GM19025 (cell line): ENCODE data around the gene CA9.

Experiments
- ATAC-seq: cut with Tn5 transposase; IDR thresholded peaks from one replicate; pipeline ENCODE4 v1.9.1; 2021; ENCODE audit warnings: mild to moderate bottlenecking, low read depth, moderate library complexity; ENCODE audit not compliant: unreplicated experiment

CA9 gene

GRCh38 chr9:35674025-35674361 is 265 bp downstream of the CA9 start:
- ATAC-seq, result no peak

GRCh38 chr9:35675204-35675603 is 1.5 kb downstream of the CA9 start:
- ATAC-seq, result no peak

- ATAC-seq, result no peak
Observed at GRCh38 chr9:35675732-35676392, 2.1 kb downstream of the CA9 start.

- ATAC-seq, result no peak
Observed at GRCh38 chr9:35679091-35679490, 5.4 kb downstream of the CA9 start.

DNA sequence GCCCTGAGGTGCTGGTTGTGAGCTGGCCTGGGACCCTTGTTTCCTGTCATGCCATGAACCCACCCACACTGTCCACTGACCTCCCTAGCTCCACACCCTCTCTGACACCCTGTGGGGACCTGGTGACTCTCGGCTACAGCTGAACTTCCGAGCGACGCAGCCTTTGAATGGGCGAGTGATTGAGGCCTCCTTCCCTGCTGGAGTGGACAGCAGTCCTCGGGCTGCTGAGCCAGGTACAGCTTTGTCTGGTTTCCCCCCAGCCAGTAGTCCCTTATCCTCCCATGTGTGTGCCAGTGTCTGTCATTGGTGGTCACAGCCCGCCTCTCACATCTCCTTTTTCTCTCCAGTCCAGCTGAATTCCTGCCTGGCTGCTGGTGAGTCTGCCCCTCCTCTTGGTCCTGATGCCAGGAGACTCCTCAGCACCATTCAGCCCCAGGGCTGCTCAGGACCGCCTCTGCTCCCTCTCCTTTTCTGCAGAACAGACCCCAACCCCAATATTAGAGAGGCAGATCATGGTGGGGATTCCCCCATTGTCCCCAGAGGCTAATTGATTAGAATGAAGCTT is 6.1 kb downstream of the CA9 start:
- ATAC-seq, result no peak

DNA sequence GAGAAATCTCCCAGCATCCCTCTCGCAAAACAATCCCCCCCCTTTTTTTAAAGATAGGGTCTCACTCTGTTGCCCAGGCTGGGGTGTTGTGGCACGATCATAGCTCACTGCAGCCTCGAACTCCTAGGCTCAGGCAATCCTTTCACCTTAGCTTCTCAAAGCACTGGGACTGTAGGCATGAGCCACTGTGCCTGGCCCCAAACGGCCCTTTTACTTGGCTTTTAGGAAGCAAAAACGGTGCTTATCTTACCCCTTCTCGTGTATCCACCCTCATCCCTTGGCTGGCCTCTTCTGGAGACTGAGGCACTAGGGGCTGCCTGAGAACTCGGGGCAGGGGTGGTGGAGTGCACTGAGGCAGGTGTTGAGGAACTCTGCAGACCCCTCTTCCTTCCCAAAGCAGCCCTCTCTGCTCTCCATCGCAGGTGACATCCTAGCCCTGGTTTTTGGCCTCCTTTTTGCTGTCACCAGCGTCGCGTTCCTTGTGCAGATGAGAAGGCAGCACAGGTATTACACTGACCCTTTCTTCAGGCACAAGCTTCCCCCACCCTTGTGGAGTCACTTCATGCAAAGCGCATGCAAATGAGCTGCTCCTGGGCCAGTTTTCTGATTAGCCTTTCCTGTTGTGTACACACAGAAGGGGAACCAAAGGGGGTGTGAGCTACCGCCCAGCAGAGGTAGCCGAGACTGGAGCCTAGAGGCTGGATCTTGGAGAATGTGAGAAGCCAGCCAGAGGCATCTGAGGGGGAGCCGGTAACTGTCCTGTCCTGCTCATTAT is 6.8 kb downstream of the CA9 start:
- ATAC-seq, result no peak

- ATAC-seq, result no peak
Observed at GRCh38 chr9:35681341-35682002, 7.7 kb downstream of the CA9 start.

DNA sequence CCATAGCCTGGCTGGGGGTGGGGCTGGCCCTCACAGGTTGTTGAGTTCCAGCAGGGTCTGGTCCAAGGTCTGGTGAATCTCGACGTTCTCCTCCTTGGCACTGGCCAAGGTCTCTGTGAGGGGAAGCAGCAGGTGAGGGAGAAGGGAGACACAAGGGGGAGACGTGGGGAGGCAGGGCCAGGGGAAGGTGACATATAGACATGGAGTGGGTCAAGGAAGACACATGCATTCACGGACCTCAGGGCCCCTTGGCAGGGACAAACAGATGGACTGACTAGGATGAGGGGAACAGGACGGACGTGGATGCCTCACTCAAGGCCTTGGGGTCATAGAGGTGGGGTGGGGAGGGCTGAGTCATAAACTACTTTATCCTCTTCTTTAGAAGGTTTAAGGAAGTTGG is 8.3 kb downstream of the CA9 start:
- ATAC-seq, result no peak

DNA sequence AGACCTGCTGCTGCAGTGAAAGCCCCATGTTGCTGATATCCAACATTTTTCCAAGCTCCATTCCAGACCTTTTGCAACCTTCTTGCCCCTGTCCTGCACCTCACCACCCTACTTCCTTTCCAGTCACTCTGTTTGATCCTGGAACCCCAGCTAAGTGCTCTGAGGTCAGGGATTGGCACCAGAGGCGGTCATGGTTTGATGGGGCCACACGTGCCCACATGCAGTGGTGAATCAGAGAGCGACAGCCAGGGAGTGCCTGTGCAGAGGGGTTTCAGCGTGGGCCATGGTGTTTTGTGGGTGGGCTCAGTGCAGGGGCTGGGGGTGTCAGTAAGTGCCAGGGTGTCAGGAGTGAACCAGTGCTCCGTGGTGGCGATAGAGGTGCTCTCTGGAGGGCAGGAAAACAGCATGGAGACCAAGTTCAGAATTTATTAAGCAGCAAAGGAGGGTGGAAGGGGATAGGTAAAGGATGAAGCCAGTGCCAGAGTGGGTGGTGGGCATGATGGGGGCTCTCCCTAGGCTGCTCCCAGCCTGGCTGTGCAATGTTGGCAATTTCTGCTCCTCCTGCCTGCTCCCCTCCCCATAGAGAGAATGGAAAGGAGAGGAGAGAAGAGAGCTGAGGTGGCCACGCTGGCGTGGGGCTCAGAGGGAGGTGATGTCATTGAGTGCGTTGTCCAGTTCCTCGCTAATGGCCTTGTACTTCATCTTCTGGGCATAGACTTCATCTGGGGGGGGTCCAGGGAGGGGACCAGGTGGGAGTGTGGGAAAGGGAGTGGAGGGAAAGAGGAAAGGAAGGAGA is 9.0 kb downstream of the CA9 start:
- no peak for ATAC-seq

DNA sequence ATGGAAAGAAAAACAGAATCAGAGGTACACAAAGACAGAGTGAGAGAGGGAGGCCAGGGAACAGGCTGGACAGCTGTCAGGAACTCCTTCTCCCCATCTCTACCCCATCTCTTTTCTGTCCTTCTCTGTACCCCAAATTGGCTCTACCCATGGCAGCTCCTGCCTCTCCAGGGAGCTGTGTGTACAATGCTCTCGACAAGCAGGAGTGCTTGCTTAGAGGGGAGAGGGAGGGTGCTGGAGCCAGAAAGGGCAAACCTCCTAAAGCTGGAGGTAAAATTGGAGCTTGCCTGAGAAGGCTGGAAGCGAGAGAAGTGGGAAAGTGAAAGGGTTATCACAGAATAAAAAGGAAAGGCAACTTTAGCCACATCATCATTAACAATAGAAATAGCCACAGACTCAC is 9.6 kb downstream of the CA9 start:
- no peak for ATAC-seq

DNA sequence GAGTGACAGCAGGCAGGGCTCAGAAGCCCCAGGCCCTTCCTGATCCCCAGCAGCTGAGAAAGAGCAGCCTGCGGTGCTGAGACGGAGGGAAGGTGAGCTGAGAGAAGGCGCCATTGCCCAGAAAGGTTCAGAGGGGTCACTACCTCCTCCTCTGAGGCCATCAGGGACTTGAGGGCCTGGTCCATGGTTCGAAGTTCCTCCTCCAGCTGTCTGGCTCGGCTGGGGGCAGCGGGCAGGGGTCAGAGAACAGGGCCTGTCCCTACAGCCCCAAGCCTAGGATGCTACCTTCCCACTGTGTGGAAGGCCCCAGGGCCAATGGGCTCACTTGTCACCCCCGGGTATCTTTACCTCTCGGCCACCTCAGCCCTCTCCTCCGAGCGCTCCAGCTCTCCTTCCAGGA is 11.2 kb downstream of the CA9 start:
- no peak for ATAC-seq

GRCh38 chr9:35685506-35685905 is 11.8 kb downstream of the CA9 start:
- ATAC-seq, result no peak

- no peak for ATAC-seq
Observed at GRCh38 chr9:35686222-35687203, 12.8 kb downstream of the CA9 start.

DNA sequence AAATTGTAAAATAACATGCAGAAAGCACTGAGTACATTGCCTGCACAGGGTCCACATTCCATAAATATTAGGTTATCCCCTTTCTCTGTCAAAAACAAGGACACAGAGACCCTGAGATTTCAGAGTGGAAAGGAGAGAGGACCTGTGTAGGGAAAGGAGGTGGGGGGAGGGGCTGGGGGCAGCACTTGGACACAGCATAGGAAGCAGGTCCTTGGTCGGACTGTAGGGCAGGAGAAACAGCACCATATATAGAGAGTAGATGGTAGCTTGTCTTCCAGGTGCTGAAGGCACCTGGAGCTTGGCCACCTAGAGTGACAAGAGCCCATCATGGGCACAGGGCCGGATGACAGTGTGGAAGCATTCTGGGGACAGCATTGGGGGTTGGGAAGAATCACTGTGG is 13.6 kb downstream of the CA9 start:
- ATAC-seq, result no peak

DNA sequence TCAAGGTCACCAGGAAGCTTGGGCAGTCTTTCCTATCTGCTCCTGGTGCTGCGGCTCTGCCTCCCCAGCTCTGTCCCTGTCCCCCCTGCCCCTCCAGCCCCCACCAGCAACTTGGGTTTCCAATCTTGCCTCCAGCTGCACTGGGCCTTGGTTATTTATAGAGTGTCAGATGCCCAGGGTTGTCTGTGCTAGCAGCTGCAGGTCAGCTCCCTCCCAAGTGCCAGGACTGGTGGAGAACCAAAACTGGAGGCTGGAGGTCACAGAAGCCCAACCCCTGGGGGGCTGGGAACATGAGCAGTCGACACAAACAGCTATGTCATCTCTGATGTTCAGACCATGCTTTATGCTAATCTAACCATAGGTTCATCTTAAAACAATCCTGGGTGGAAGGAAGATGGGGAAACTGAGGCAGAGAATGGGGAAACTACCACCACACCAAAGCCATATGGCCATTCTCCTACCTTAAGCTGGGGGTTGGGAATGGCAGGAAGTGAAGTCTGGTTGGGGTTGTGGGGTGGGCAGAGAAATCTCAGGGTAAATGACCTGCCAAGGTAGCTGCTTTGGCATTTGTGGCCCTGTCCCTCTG is 14.3 kb downstream of the CA9 start:
- ATAC-seq, result no peak

GRCh38 chr9:35688558-35689541 is 15.1 kb downstream of the CA9 start:
- ATAC-seq, result no peak

GRCh38 chr9:35689542-35690293 is 16.0 kb downstream of the CA9 start, which contains the start of gene TPM2:
Gene TPM2, minus strand, starts transcription at chr9:35689925. Its CDS starts 108 bp downstream, at chr9:35689817.
- ATAC-seq, result no peak
